ENCODE measurements around the gene CAMTA1.

DNA sequence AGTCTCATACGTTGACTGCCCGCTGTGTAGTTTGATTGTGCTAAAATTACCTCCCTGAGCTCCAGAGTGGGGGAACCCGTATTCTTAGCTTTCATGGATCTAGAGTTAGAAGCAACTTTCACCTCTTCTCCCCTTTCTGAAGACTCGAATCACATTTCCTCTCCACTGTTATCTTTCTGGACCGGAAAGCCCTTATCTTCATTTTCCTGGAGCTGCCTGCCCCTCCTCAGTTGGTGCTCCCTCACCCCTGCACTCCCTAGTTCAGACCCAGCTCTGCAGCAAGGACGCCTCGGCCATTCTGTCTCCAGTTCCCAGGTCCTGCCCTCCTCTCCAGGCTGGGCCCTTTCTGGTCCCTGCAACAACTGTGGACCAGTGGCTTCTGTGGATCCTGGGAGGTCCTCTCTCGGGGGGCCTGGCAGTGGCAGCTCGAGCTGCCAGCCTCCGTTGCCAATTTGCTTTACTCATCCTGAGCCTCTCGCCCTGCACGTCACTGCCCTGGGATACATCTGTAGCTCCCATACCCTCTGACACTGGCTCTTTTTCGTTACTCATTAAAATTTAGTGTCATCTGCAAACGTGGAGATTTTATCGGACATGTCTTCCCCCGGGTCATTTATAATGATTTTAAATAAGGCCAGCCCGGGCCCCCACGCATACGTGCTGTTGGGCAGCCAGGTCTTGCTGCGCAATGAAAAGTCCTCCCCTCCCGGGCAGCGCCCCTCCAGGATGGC, 844.4 kb downstream of the CAMTA1 start:
- TF ChIP-seq, protein P1, sequence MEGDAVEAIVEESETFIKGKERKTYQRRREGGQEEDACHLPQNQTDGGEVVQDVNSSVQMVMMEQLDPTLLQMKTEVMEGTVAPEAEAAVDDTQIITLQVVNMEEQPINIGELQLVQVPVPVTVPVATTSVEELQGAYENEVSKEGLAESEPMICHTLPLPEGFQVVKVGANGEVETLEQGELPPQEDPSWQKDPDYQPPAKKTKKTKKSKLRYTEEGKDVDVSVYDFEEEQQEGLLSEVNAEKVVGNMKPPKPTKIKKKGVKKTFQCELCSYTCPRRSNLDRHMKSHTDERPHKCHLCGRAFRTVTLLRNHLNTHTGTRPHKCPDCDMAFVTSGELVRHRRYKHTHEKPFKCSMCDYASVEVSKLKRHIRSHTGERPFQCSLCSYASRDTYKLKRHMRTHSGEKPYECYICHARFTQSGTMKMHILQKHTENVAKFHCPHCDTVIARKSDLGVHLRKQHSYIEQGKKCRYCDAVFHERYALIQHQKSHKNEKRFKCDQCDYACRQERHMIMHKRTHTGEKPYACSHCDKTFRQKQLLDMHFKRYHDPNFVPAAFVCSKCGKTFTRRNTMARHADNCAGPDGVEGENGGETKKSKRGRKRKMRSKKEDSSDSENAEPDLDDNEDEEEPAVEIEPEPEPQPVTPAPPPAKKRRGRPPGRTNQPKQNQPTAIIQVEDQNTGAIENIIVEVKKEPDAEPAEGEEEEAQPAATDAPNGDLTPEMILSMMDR (IDR thresholded peaks at IDR 0.05; ENCODE audit: low read length): no peak
- TF ChIP-seq EZH2 (optimal IDR thresholded peaks at IDR 0.05; ENCODE audit: low read depth, low read length): no peak
